Measurements from ENCODE around the gene DHRS3. TPM values are rescaled to one million over a fixed set of nuclear protein-coding genes. Genes with fewer than 3 reads are reported as not detected.

Gene DHRS3
- total and polyA plus RNA-seq, 10 of the 15 experiments (the other 5 are each of a cell fraction or from before 2014, with no cell fraction given) = 0.23 to 29.7 (median 1.2) TPM

- CTCF ChIA-PET = no interaction called here
- Histone ChIP-seq H4K20me1 (ENCODE audit: control insufficient read depth, insufficient read depth) (no peaks in the 10 kb centered on the region), H3K4me2 (ENCODE audit: control insufficient read depth, insufficient read depth) (no peak overlapping the region), H3K4me3 (no peak overlapping the region), H3K79me2 (ENCODE audit: control insufficient read depth, insufficient read depth, low read length) (no peaks in the 10 kb centered on the region), H3K4me1 (ENCODE audit: control insufficient read depth, insufficient read depth, low read length) (no peaks in the 10 kb centered on the region), H3K9ac (ENCODE audit: control insufficient read depth, insufficient read depth, low read length) (no peak overlapping the region), H3K27ac (ENCODE audit: control insufficient read depth, insufficient read depth) (no peak overlapping the region), H3K9me3 (replicated peaks; ENCODE audit: control insufficient read depth, insufficient read depth, low read length) (no peaks in the 10 kb centered on the region), H3K36me3 (ENCODE audit: control insufficient read depth in 2 of 2, insufficient read depth in 2 of 2, low read length in 1 of 2) (no peaks in the 10 kb centered on the region), H2AFZ (ENCODE audit: control insufficient read depth, low read depth, low read length) (no peak overlapping the region), H3K27me3 (replicated peaks in 1 of 2; ENCODE audit: control insufficient read depth in 2 of 2, insufficient read depth in 2 of 2, low read length in 1 of 2) (no peaks in the 10 kb centered on the region; a peak in 1 of 4 replicates)
- SMC1A ChIA-PET (ENCODE audit: uncharacterized antibody, unreplicated experiment) = no interaction called here
- no peak for FAIRE-seq
- no peak for ATAC-seq
- RAD21 ChIA-PET (ENCODE audit: unreplicated experiment) = no interaction called here
- 23% methylated on average over 8 of the region's 8 CpGs for WGBS (ENCODE audit: insufficient coverage, insufficient replicate concordance, low lambda C conversion rate, missing lambda C conversion rate)
- intact Hi-C loops (cut with micrococcal nuclease; ENCODE audit: unreplicated experiment) (no loop called here), in situ Hi-C loops (cut with MboI) (loop anchor here (25.0 kb wide), 1 partner anchor 692 kb away; the partner anchor contains the start of gene PRAMEF18)
- no TSS peak for BruUV-seq (replicated peaks)
- no peak for TF ChIP-seq WRNIP1 (IDR thresholded peaks at IDR 0.05; ENCODE audit: borderline replicate concordance, low read depth, low read length)
- TF ChIP-seq ZNF217 (IDR thresholded peaks at IDR 0.05) = no peak
- TF ChIP-seq SKIL (IDR thresholded peaks at IDR 0.05; ENCODE audit: low read depth, poor library complexity, severe bottlenecking) = no peak
- no peak for TF ChIP-seq MTA2 (IDR thresholded peaks at IDR 0.05; ENCODE audit: low read depth)
- TF ChIP-seq ZNF687 (IDR thresholded peaks at IDR 0.05) = no peak
- no peak for TF ChIP-seq CUX1 (IDR thresholded peaks at IDR 0.05; ENCODE audit: insufficient replicate concordance, low read depth, low read length)
- TF ChIP-seq KAT2A (conservative IDR thresholded peaks at IDR 0.05; ENCODE audit: control insufficient read depth, low read depth, low read length) = no peak
- TF ChIP-seq NFYA (IDR thresholded peaks at IDR 0.05; ENCODE audit: borderline replicate concordance, low read depth, low read length) = no peak
- TF ChIP-seq NFIC (IDR thresholded peaks at IDR 0.05; ENCODE audit: low read depth, low read length) = no peak
- TF ChIP-seq PAX5 (IDR thresholded peaks at IDR 0.05; ENCODE audit: borderline replicate concordance, low read depth, low read length) = no peak
- POLR2A ChIA-PET = no interaction called here
- no peak for DNase-seq (ENCODE audit: low read depth, low spot score)
These were observed 73.0 kb downstream of the DHRS3 start for GRCh38 chr1:12544992-12545391.
